ENCODE results near the gene OSCP1. TPM values are rescaled to one million over a fixed set of nuclear protein-coding genes. Genes with fewer than 3 reads are reported as not detected.

Gene OSCP1
- total and polyA plus RNA-seq, 2 experiments from 2014 or later: 6.9 to 10.2 TPM

GRCh38 chr1:36386265-36387140 is 63.7 kb downstream of the OSCP1 start:
- TF ChIP-seq EZH2phosphoT487 (IDR thresholded peaks at IDR 0.05; ENCODE audit: insufficient read depth, low read depth) (no peak), EZH2 (IDR thresholded peaks at IDR 0.05; ENCODE audit: insufficient read depth, poor library complexity, severe bottlenecking) (no peak)
- peak overlapping the region; percentile 90 for H3K4me3 ChIP-seq
- peak overlapping the region; percentile 63 for H2AFZ ChIP-seq
- peak overlapping the region; percentile 99 for H3K9ac ChIP-seq
- WGBS, 2 experiments (ENCODE audit: low coverage in 1 of 2, low lambda C conversion rate in 2 of 2, missing lambda C conversion rate in 2 of 2): 0 to 1% methylated on average over 14 of the region's 14 CpGs
- H3K27me3 ChIP-seq (replicated peaks; ENCODE audit: insufficient read depth): no peaks in the 10 kb centered on the region
- H4K20me1 ChIP-seq (ENCODE audit: insufficient read depth): no peaks in the 10 kb centered on the region
- in situ Hi-C loops (cut with MboI): no loop called here
- H3K4me2 ChIP-seq (ENCODE audit: unreplicated experiment): peak overlapping the region; percentile 100
- H3K4me1 ChIP-seq (ENCODE audit: insufficient read depth): peaks cover 26% of the 10 kb centered on the region
- H3F3A ChIP-seq (ENCODE audit: insufficient read depth): peaks cover 44% of the 10 kb centered on the region
- peak overlapping the region; percentile 100 for H3K27ac ChIP-seq
- DNase-seq: peak; percentile 100
- no peaks in the 10 kb centered on the region for H3K9me2 ChIP-seq (ENCODE audit: insufficient read depth)
- H3K9me3 ChIP-seq (ENCODE audit: low read depth): no peaks in the 10 kb centered on the region
- peaks cover 41% of the 10 kb centered on the region for H3K79me2 ChIP-seq (ENCODE audit: insufficient read depth)
- no peaks in the 10 kb centered on the region for H3K36me3 ChIP-seq (ENCODE audit: low read depth)

DNA sequence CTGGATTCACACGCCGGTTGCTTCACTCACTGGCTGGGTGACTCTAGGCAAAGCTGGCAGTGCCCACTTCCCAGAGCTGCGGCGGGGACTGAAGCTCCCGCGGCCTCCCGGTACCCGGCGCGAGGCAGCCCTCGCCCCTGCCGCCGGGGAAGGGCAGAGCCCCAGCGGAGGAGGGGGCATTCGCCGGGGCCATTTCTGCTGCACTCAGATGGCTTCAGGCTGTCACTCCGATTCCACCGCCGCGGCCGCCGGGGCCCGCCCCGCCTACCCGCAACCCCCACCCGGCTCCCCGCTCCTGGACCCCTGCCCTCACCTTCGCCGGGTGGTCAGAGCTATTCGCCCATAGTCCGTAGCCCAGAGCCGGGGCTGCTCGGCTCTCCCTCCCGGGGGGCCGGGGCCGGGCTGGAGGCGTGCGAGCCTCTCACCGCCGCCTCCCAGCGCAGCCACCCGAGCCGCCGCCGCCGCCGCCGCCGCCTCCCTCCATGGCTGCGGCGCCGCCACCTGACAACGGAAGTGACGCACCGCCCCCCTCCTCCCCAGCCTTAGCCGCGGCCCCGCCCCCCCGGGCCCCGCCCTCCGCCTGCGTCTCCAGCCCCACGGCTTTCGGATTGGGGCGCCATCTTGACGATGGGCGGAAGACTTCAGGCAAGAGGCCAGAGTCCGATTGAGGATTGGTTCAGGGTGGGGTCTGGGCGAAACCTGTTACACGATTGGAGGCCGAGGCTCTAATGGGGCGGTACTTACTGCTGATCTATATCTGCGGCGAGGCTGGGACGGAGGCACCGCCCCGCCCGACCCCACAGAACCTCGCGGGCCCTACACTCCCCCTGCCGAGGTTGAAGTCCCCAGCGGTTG is 64.6 kb downstream of the OSCP1 start, which contains the start of gene STK40:
TSS of gene STK40 (minus strand) at position 515 of the 855 bp plus-strand sequence. CDS start 24,592 bp downstream, outside the sequence.
- Histone ChIP-seq H3K4me2 (ENCODE audit: unreplicated experiment) (peak within 1 kb of the TSS; percentile 100), H3K4me3 (peak within 1 kb of the TSS; percentile 90), H3K9me2 (ENCODE audit: insufficient read depth) (no peaks in the 10 kb centered on the region), H3K79me2 (ENCODE audit: insufficient read depth) (peaks cover 50% of the 10 kb centered on the region), H2AFZ (peak within 1 kb of the TSS; percentile 63), H3F3A (ENCODE audit: insufficient read depth) (peaks cover 44% of the 10 kb centered on the region), H3K9me3 (ENCODE audit: low read depth) (no peaks in the 10 kb centered on the region), H3K27ac (peak within 1 kb of the TSS; percentile 100), H4K20me1 (ENCODE audit: insufficient read depth) (no peaks in the 10 kb centered on the region), H3K36me3 (ENCODE audit: low read depth) (no peaks in the 10 kb centered on the region), H3K9ac (peak within 1 kb of the TSS; percentile 99), H3K4me1 (ENCODE audit: insufficient read depth) (peaks cover 26% of the 10 kb centered on the region), H3K27me3 (replicated peaks; ENCODE audit: insufficient read depth) (no peaks in the 10 kb centered on the region)
- in situ Hi-C loops (cut with MboI): no loop called here
- TF ChIP-seq EZH2phosphoT487 (IDR thresholded peaks at IDR 0.05; ENCODE audit: insufficient read depth, low read depth): no peak
- no peak for TF ChIP-seq EZH2 (IDR thresholded peaks at IDR 0.05; ENCODE audit: insufficient read depth, poor library complexity, severe bottlenecking)
- DNase-seq: peak; percentile 99
- WGBS, 2 experiments (ENCODE audit: low coverage in 1 of 2, low lambda C conversion rate in 2 of 2, missing lambda C conversion rate in 2 of 2): 1 to 3% methylated on average over 35 to 80 of the region's 82 CpGs

- Histone ChIP-seq H3K36me3 (ENCODE audit: low read depth) (no peaks in the 10 kb centered on the region), H2AFZ (peak overlapping the region; percentile 59; the same call in 1 of the 2 replicates), H3K27me3 (replicated peaks; ENCODE audit: insufficient read depth) (no peaks in the 10 kb centered on the region), H3K9me3 (ENCODE audit: low read depth) (no peaks in the 10 kb centered on the region), H3K4me3 (peak overlapping the region; percentile 90), H3F3A (ENCODE audit: insufficient read depth) (peaks cover 41% of the 10 kb centered on the region), H3K9ac (peak overlapping the region; percentile 99), H3K4me2 (ENCODE audit: unreplicated experiment) (peak overlapping the region; percentile 92), H3K27ac (peak overlapping the region; percentile 100), H4K20me1 (ENCODE audit: insufficient read depth) (0 out of 2 replicates have a peak, but pooled peaks cover 3% of the 10 kb centered on the region), H3K9me2 (ENCODE audit: insufficient read depth) (no peaks in the 10 kb centered on the region), H3K79me2 (ENCODE audit: insufficient read depth) (peaks cover 59% of the 10 kb centered on the region), H3K4me1 (ENCODE audit: insufficient read depth) (peaks cover 26% of the 10 kb centered on the region)
- 1 to 2% methylated on average over 25 of the region's 25 CpGs for WGBS, 2 experiments (ENCODE audit: low coverage in 1 of 2, low lambda C conversion rate in 2 of 2, missing lambda C conversion rate in 2 of 2)
- in situ Hi-C loops (cut with MboI): no loop called here
- peak; percentile 67 for DNase-seq
- TF ChIP-seq EZH2 (IDR thresholded peaks at IDR 0.05; ENCODE audit: insufficient read depth, poor library complexity, severe bottlenecking): no peak
- TF ChIP-seq EZH2phosphoT487 (IDR thresholded peaks at IDR 0.05; ENCODE audit: insufficient read depth, low read depth): no peak
These were observed 65.5 kb downstream of the OSCP1 start for GRCh38 chr1:36384542-36385409.
